BLaER1 (cell line): Measurements from ENCODE around the gene TECPR1.

Experiments
- H3K27ac ChIP-seq: shearing (Covaris generic); formaldehyde crosslinking; 2 replicates; pipeline ENCODE4 v1.8.1; 2022
- H3K27me3 ChIP-seq: shearing (Covaris generic); formaldehyde crosslinking; 2 replicates; pipeline ENCODE4 v1.8.1; 2022
- H3K36me3 ChIP-seq: shearing (Covaris generic); formaldehyde crosslinking; 2 replicates; pipeline ENCODE4 v1.8.1; 2022
- H3K4me1 ChIP-seq: shearing (Covaris generic); formaldehyde crosslinking; 2 replicates; pipeline ENCODE4 v1.8.1; 2022
- H3K4me2 ChIP-seq: shearing (Covaris generic); formaldehyde crosslinking; 2 replicates; pipeline ENCODE4 v1.8.1; 2022
- H3K4me3 ChIP-seq: shearing (Covaris generic); formaldehyde crosslinking; 2 replicates; pipeline ENCODE4 v1.8.1; 2022
- H3K9ac ChIP-seq: shearing (Covaris generic); formaldehyde crosslinking; 2 replicates; pipeline ENCODE4 v1.8.1; 2022
- H3K9me3 ChIP-seq: shearing (Covaris generic); formaldehyde crosslinking; 2 replicates; pipeline ENCODE4 v1.8.1; 2022
- H4K20me1 ChIP-seq: shearing (Covaris generic); formaldehyde crosslinking; 2 replicates; pipeline ENCODE4 v1.8.1; 2022
- Cebpa-rat ChIP-seq: shearing (Covaris generic); IDR thresholded peaks from 2 replicates; pipeline ENCODE4 v1.8.1; 2022

Gene TECPR1

DNA sequence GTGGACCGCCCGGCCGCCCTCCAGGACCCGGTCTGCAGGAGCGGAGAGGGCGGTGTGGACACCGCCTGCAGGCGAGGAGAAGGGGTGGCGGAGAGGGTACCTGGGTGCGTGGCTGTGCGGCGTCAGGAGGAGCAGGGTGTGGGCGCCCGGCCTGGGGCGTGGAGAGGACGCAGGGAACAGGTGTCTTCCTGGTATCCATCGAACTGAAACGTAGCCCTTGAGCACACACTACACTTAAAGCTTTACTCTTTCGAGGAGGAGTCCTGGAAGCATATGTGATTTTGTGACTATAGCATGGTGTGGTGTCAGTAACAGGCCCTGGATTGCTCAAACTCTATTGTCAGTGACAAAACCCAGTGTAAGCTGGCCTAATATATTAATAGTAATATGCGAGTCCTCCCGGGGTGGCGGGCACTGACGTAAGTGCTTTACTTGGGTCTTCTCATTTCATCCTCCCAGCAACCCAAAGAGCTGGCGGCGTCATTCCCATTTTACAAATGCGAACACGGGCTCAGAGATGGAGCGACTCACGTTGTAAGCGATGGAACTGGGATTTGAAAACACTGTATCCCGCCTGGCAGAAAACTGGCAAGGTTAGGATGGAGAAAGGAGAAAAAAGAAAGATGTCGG, 508 bp upstream of the TECPR1 start:
- peak overlapping the region; percentile 84 for H3K4me3 ChIP-seq
- no peaks in the 10 kb centered on the region for H3K9me3 ChIP-seq
- H3K9ac ChIP-seq = peak overlapping the region; percentile 74
- H3K4me1 ChIP-seq = peaks cover 46% of the 10 kb centered on the region
- peak overlapping the region; percentile 98 for H3K4me2 ChIP-seq
- H3K27ac ChIP-seq = peak overlapping the region; percentile 72
- peaks cover 38% of the 10 kb centered on the region for H3K36me3 ChIP-seq
- peaks cover 26% of the 10 kb centered on the region; the same call in 1 of the 2 replicates for H4K20me1 ChIP-seq
- TF ChIP-seq Cebpa-rat = no peak
- H3K27me3 ChIP-seq = no peaks in the 10 kb centered on the region

DNA sequence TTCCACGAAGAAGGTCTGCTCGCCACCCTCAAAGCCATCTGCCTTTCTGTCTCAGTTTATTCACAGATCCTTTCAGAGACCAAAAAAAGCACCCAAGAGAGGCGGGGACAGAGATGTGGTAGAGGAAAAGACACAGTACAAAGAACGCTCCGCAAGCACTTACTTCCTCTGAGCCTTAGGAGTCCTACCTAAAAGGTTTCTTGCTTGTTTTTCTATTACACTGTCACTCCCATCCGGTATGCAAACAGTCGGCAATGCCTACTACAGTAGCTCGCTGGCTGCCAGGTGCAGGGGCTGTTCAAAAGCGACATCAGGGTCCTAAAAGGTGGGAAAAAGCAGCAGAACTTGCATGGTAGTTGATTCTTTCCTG, 816 bp downstream of the TECPR1 start:
- H3K9ac ChIP-seq = peak overlapping the region; percentile 74
- peak overlapping the region; percentile 84 for H3K4me3 ChIP-seq
- peak overlapping the region; percentile 98 for H3K4me2 ChIP-seq
- peaks cover 30% of the 10 kb centered on the region for H3K36me3 ChIP-seq
- H4K20me1 ChIP-seq = peaks cover 26% of the 10 kb centered on the region; the same call in 1 of the 2 replicates
- peak overlapping the region; percentile 72 for H3K27ac ChIP-seq
- H3K4me1 ChIP-seq = peaks cover 46% of the 10 kb centered on the region
- TF ChIP-seq Cebpa-rat = no peak
- no peaks in the 10 kb centered on the region for H3K27me3 ChIP-seq
- no peaks in the 10 kb centered on the region for H3K9me3 ChIP-seq

DNA sequence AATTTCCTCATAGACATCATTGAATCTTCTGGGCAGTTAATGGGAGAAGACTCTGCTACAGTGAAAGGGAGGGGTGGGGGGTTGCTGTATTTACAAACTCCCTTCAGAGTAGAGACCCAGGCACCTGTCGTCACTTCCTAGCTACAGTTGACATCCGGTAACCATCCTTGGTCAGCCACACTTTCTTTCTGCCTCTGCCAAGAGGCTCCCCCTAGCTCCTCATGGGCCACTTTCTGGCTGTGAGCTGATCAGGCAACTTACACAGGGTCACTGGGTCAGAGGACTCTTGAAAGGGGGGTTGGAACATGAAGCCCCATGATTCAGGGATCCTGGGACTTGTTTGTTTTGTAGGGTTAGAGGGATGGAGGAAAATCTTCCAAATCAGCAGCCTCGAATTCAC, 1.2 kb downstream of the TECPR1 start:
- H3K9me3 ChIP-seq = no peaks in the 10 kb centered on the region
- H3K36me3 ChIP-seq = peaks cover 26% of the 10 kb centered on the region
- peak overlapping the region; percentile 74 for H3K9ac ChIP-seq
- peak overlapping the region; percentile 72 for H3K27ac ChIP-seq
- peaks cover 26% of the 10 kb centered on the region; the same call in 1 of the 2 replicates for H4K20me1 ChIP-seq
- H3K4me1 ChIP-seq = peaks cover 51% of the 10 kb centered on the region
- no peak for TF ChIP-seq Cebpa-rat
- H3K27me3 ChIP-seq = no peaks in the 10 kb centered on the region
- H3K4me3 ChIP-seq = peak overlapping the region; percentile 84
- peak overlapping the region; percentile 98 for H3K4me2 ChIP-seq

DNA sequence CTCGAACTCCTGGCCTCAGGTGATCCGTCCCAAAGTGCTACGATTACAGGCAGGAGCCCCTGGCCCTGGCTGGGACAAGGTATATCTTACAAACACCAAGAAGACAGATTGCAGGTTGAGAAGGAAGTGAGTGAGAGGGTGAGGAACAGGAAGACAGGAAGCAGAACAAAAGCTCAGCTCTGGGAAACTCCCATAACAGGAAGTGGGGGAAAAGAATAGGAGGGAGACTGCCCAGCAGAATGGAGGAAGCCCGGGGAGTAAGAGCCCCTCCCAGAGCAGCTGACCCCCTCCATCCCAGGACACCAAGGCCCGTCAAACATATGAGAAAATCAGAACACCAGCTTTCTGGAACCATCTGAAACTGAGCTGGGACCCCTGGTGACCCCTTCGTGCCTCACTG, 2.9 kb downstream of the TECPR1 start:
- no peaks in the 10 kb centered on the region for H3K9me3 ChIP-seq
- H3K9ac ChIP-seq = no peak overlapping the region
- no peak overlapping the region for H3K4me3 ChIP-seq
- peak overlapping the region; percentile 52 for H3K4me2 ChIP-seq
- no peak for TF ChIP-seq Cebpa-rat
- H3K27ac ChIP-seq = peak overlapping the region; percentile 46
- 0 out of 2 replicates have a peak, but pooled peaks cover 23% of the 10 kb centered on the region for H4K20me1 ChIP-seq
- peaks cover 67% of the 10 kb centered on the region for H3K4me1 ChIP-seq
- H3K36me3 ChIP-seq = peaks cover 17% of the 10 kb centered on the region
- no peaks in the 10 kb centered on the region for H3K27me3 ChIP-seq

DNA sequence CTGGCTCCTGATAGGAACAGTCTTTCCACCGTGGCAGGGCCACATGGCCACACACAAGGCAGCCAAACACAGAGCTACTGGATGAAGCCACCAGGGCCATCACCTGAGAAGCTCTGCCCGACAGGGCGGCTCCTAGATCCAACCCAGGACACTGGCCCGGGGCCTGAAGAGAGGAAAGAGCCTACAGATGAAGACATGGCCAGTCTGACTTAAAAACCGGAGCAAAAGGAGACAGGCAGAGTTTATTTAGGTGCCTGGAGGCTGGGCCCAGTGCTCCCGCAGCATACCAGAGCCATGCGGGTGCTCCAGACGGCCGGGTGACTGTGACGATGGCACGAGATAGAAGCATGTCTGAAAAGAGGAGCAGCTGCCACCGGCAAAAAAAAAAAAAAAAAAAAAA, 3.9 kb downstream of the TECPR1 start:
- Histone ChIP-seq H3K27ac (no peak overlapping the region), H4K20me1 (0 out of 2 replicates have a peak, but pooled peaks cover 23% of the 10 kb centered on the region), H3K9ac (no peak overlapping the region), H3K4me3 (no peak overlapping the region), H3K9me3 (no peaks in the 10 kb centered on the region), H3K4me1 (peaks cover 70% of the 10 kb centered on the region), H3K27me3 (no peaks in the 10 kb centered on the region), H3K36me3 (peaks cover 26% of the 10 kb centered on the region), H3K4me2 (no peak overlapping the region)
- TF ChIP-seq Cebpa-rat = no peak

DNA sequence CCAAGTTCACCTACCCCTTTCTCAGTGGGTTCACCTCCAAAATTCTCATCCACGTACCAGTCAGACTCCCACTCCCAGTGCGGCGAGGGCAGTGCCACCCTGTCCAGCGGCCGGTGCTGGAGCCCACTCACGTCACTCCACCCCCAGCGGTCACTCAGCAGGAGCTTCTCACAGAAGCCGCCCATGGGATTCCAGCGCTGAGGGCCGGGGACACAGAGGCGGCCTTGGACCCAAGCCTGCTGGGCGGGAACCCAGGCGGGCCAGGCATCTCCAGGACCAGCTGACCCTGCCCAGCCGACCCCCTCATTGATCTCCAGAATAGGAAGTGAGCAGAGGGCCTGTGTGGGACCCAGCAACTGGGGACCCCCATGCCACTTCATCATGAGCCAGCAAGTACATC, 7.2 kb downstream of the TECPR1 start:
- H4K20me1 ChIP-seq = peaks cover 22% of the 10 kb centered on the region; the same call in 1 of the 2 replicates
- H3K36me3 ChIP-seq = peaks cover 38% of the 10 kb centered on the region
- no peak overlapping the region for H3K9ac ChIP-seq
- no peaks in the 10 kb centered on the region for H3K27me3 ChIP-seq
- peak overlapping the region; percentile 58 for H3K4me2 ChIP-seq
- H3K27ac ChIP-seq = 0 out of 2 replicates have a peak overlapping the region, but pooled peaks have one; percentile 44
- H3K4me1 ChIP-seq = peaks cover 70% of the 10 kb centered on the region
- H3K4me3 ChIP-seq = no peak overlapping the region
- no peak for TF ChIP-seq Cebpa-rat
- no peaks in the 10 kb centered on the region for H3K9me3 ChIP-seq

DNA sequence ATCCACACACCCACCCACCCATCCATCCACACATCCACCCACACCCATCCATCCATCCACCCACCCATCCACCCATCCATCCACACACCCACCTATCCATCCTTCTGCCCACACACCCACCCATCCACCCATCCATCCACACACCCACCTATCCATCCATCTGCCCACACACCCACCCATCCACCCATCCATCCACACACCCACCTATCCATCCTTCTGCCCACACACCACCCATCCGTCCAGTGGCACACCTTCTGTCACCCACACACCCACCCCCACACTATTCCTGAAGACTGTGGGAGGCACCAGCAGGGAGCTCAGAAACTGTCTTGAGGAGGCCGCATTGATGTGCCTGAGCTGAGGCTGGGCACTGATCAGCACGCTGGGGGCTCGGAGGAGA, 9.1 kb downstream of the TECPR1 start:
- H3K9ac ChIP-seq = no peak overlapping the region

DNA sequence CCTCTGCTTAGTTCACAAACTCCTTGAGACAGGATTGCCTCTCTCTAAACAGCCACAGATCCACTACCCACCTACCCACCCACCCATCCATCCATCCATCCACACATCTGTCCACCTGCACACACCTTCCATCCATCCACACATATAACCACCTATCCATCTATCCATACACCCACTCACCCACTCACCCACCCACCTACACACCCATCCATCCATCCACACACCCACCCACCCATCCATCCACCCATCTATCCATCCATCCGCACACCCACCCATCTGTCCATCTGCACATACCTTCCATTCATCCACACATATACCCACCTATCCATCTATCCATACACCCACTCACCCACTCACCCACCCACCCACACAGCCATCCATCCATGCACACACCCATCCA, 9.7 kb downstream of the TECPR1 start:
- no peaks in the 10 kb centered on the region for H3K27me3 ChIP-seq
- H3K4me1 ChIP-seq = peaks cover 58% of the 10 kb centered on the region

More for the DNA sequence above, 9.1 kb downstream of the TECPR1 start:
- Histone ChIP-seq H3K4me3 (no peak overlapping the region), H4K20me1 (peaks cover 22% of the 10 kb centered on the region; the same call in 1 of the 2 replicates), H3K36me3 (peaks cover 51% of the 10 kb centered on the region), H3K4me1 (peaks cover 58% of the 10 kb centered on the region), H3K27me3 (no peaks in the 10 kb centered on the region), H3K27ac (no peak overlapping the region), H3K9me3 (no peaks in the 10 kb centered on the region), H3K4me2 (no peak overlapping the region)
- no peak for TF ChIP-seq Cebpa-rat

DNA sequence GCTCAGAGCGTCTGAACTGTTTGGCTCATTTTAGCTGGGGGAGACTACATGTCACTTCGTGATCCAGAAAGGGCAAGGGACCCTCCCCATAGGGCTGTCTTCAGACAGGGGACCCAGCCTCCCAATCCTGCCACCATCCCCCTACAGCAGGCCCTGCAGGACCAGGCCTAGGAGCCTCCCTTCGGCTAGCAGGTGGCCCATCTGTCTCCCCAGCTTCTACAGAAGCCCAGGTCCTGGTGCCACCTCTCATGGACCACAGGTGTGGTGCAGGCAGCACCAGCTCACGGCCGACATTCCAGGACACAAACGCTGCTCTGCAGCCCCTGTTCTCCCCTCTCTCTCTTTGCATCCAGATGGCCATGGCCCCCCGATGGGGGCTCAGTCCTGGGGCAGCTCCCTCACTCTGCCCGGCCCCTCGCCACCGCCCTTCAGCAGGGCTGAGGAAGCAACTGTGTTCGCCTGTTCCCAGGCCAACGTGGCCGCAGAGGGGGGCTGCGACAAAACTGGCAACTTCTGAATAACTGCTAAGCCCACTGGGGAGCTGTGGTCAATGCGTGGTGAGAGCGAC, 10.3 kb downstream of the TECPR1 start:
- Histone ChIP-seq H3K9me3 (no peaks in the 10 kb centered on the region), H3K27me3 (no peaks in the 10 kb centered on the region), H3K4me1 (peaks cover 58% of the 10 kb centered on the region), H3K4me3 (peak overlapping the region; percentile 49; the same call in 1 of the 2 replicates), H3K27ac (peak overlapping the region; percentile 41), H3K36me3 (peaks cover 54% of the 10 kb centered on the region), H3K4me2 (peak overlapping the region; percentile 94), H4K20me1 (peaks cover 22% of the 10 kb centered on the region; the same call in 1 of the 2 replicates), H3K9ac (peak overlapping the region; percentile 55)
- TF ChIP-seq Cebpa-rat = no peak

More for the DNA sequence above, 9.7 kb downstream of the TECPR1 start:
- Histone ChIP-seq H3K36me3 (peaks cover 51% of the 10 kb centered on the region), H3K27ac (peak overlapping the region; percentile 41), H4K20me1 (peaks cover 22% of the 10 kb centered on the region; the same call in 1 of the 2 replicates), H3K9ac (peak overlapping the region; percentile 55), H3K4me2 (peak overlapping the region; percentile 94), H3K4me3 (peak overlapping the region; percentile 49; the same call in 1 of the 2 replicates), H3K9me3 (no peaks in the 10 kb centered on the region)
- TF ChIP-seq Cebpa-rat = no peak
